ENCODE measurements around the gene RNF144A.
"Not testable (repeated sequence)": the region's sequence is repeated elsewhere in the genome, so short reads cannot be mapped to it uniquely, and the experiment has no call there.

The RNF144A gene

GRCh38 chr2:6933911-6934310, 16.7 kb downstream of the RNF144A start:
- Histone ChIP-seq H3K9ac (ENCODE audit: low read length) (no peak overlapping the region), H3K27me3 (ENCODE audit: control insufficient read depth, insufficient read depth, low read length) (no peaks in the 10 kb centered on the region), H3K36me3 (ENCODE audit: control insufficient read depth, insufficient read depth, low read length) (no peaks in the 10 kb centered on the region), H3K9me3 (ENCODE audit: control insufficient read depth, low read length) (no peaks in the 10 kb centered on the region), H3K4me1 (ENCODE audit: control insufficient read depth, insufficient read depth, low read length) (no peaks in the 10 kb centered on the region), H3K4me3 (ENCODE audit: low read length) (no peak overlapping the region)

- Histone ChIP-seq H3K9me3 (ENCODE audit: control insufficient read depth, low read length) (no peaks in the 10 kb centered on the region), H3K27me3 (ENCODE audit: control insufficient read depth, insufficient read depth, low read length) (no peaks in the 10 kb centered on the region), H3K36me3 (ENCODE audit: control insufficient read depth, insufficient read depth, low read length) (no peaks in the 10 kb centered on the region), H3K9ac (ENCODE audit: low read length) (no peak overlapping the region), H3K4me3 (ENCODE audit: low read length) (no peak overlapping the region), H3K4me1 (ENCODE audit: control insufficient read depth, insufficient read depth, low read length) (no peaks in the 10 kb centered on the region)
These were observed 17.1 kb downstream of the RNF144A start for GRCh38 chr2:6934345-6934744.

- Histone ChIP-seq H3K9ac (ENCODE audit: low read length) (no peak overlapping the region), H3K4me1 (ENCODE audit: control insufficient read depth, insufficient read depth, low read length) (no peaks in the 10 kb centered on the region), H3K36me3 (ENCODE audit: control insufficient read depth, insufficient read depth, low read length) (no peaks in the 10 kb centered on the region), H3K4me3 (ENCODE audit: low read length) (no peak overlapping the region), H3K27me3 (ENCODE audit: control insufficient read depth, insufficient read depth, low read length) (no peaks in the 10 kb centered on the region), H3K9me3 (ENCODE audit: control insufficient read depth, low read length) (no peaks in the 10 kb centered on the region)
These were observed 17.8 kb downstream of the RNF144A start for GRCh38 chr2:6934758-6935651.

- H3K27me3 ChIP-seq (ENCODE audit: control insufficient read depth, insufficient read depth, low read length); H3K9ac ChIP-seq (ENCODE audit: low read length); H3K9me3 ChIP-seq (ENCODE audit: control insufficient read depth, low read length); H3K4me1 ChIP-seq (ENCODE audit: control insufficient read depth, insufficient read depth, low read length); H3K4me3 ChIP-seq (ENCODE audit: low read length); H3K36me3 ChIP-seq (ENCODE audit: control insufficient read depth, insufficient read depth, low read length): not testable (repeated sequence)
These were observed 18.4 kb downstream of the RNF144A start for GRCh38 chr2:6935652-6936020.

GRCh38 chr2:6937157-6937556, 19.9 kb downstream of the RNF144A start:
- H3K4me1 ChIP-seq (ENCODE audit: control insufficient read depth, insufficient read depth, low read length) = no peaks in the 10 kb centered on the region
- H3K4me3 ChIP-seq (ENCODE audit: low read length) = no peak overlapping the region
- H3K9ac ChIP-seq (ENCODE audit: low read length) = no peak overlapping the region
- no peaks in the 10 kb centered on the region for H3K9me3 ChIP-seq (ENCODE audit: control insufficient read depth, low read length)
- H3K27me3 ChIP-seq (ENCODE audit: control insufficient read depth, insufficient read depth, low read length) = no peaks in the 10 kb centered on the region
- no peaks in the 10 kb centered on the region for H3K36me3 ChIP-seq (ENCODE audit: control insufficient read depth, insufficient read depth, low read length)

- H3K9ac ChIP-seq (ENCODE audit: low read length) = no peak overlapping the region
- H3K9me3 ChIP-seq (ENCODE audit: control insufficient read depth, low read length) = no peaks in the 10 kb centered on the region
- no peaks in the 10 kb centered on the region for H3K4me1 ChIP-seq (ENCODE audit: control insufficient read depth, insufficient read depth, low read length)
- no peak overlapping the region for H3K4me3 ChIP-seq (ENCODE audit: low read length)
- no peaks in the 10 kb centered on the region for H3K27me3 ChIP-seq (ENCODE audit: control insufficient read depth, insufficient read depth, low read length)
- H3K36me3 ChIP-seq (ENCODE audit: control insufficient read depth, insufficient read depth, low read length) = no peaks in the 10 kb centered on the region
These were observed 20.4 kb downstream of the RNF144A start for GRCh38 chr2:6937582-6937981.

- Histone ChIP-seq H3K36me3 (ENCODE audit: control insufficient read depth, insufficient read depth, low read length) (no peaks in the 10 kb centered on the region), H3K27me3 (ENCODE audit: control insufficient read depth, insufficient read depth, low read length) (no peaks in the 10 kb centered on the region), H3K4me3 (ENCODE audit: low read length) (no peak overlapping the region), H3K9ac (ENCODE audit: low read length) (no peak overlapping the region), H3K4me1 (ENCODE audit: control insufficient read depth, insufficient read depth, low read length) (no peaks in the 10 kb centered on the region), H3K9me3 (ENCODE audit: control insufficient read depth, low read length) (no peaks in the 10 kb centered on the region)
These were observed 21.9 kb downstream of the RNF144A start for GRCh38 chr2:6939071-6939470.

GRCh38 chr2:6940820-6941219, 23.6 kb downstream of the RNF144A start:
- H3K36me3 ChIP-seq (ENCODE audit: control insufficient read depth, insufficient read depth, low read length) = no peaks in the 10 kb centered on the region
- H3K9me3 ChIP-seq (ENCODE audit: control insufficient read depth, low read length) = no peaks in the 10 kb centered on the region
- no peak overlapping the region for H3K4me3 ChIP-seq (ENCODE audit: low read length)
- H3K9ac ChIP-seq (ENCODE audit: low read length) = no peak overlapping the region
- no peaks in the 10 kb centered on the region for H3K27me3 ChIP-seq (ENCODE audit: control insufficient read depth, insufficient read depth, low read length)
- no peaks in the 10 kb centered on the region for H3K4me1 ChIP-seq (ENCODE audit: control insufficient read depth, insufficient read depth, low read length)

- no peaks in the 10 kb centered on the region for H3K9me3 ChIP-seq (ENCODE audit: control insufficient read depth, low read length)
- H3K9ac ChIP-seq (ENCODE audit: low read length) = no peak overlapping the region
- no peaks in the 10 kb centered on the region for H3K36me3 ChIP-seq (ENCODE audit: control insufficient read depth, insufficient read depth, low read length)
- H3K27me3 ChIP-seq (ENCODE audit: control insufficient read depth, insufficient read depth, low read length) = no peaks in the 10 kb centered on the region
- H3K4me1 ChIP-seq (ENCODE audit: control insufficient read depth, insufficient read depth, low read length) = no peaks in the 10 kb centered on the region
- H3K4me3 ChIP-seq (ENCODE audit: low read length) = no peak overlapping the region
These were observed 24.3 kb downstream of the RNF144A start for GRCh38 chr2:6941299-6942046.

- Histone ChIP-seq H3K36me3 (ENCODE audit: control insufficient read depth, insufficient read depth, low read length) (no peaks in the 10 kb centered on the region), H3K4me1 (ENCODE audit: control insufficient read depth, insufficient read depth, low read length) (no peaks in the 10 kb centered on the region), H3K9ac (ENCODE audit: low read length) (no peak overlapping the region), H3K4me3 (ENCODE audit: low read length) (no peak overlapping the region), H3K9me3 (ENCODE audit: control insufficient read depth, low read length) (no peaks in the 10 kb centered on the region), H3K27me3 (ENCODE audit: control insufficient read depth, insufficient read depth, low read length) (no peaks in the 10 kb centered on the region)
These were observed 25.6 kb downstream of the RNF144A start for GRCh38 chr2:6942848-6943247.

GRCh38 chr2:6943523-6943922, 26.3 kb downstream of the RNF144A start:
- no peaks in the 10 kb centered on the region for H3K4me1 ChIP-seq (ENCODE audit: control insufficient read depth, insufficient read depth, low read length)
- H3K4me3 ChIP-seq (ENCODE audit: low read length) = no peak overlapping the region
- H3K27me3 ChIP-seq (ENCODE audit: control insufficient read depth, insufficient read depth, low read length) = no peaks in the 10 kb centered on the region
- no peaks in the 10 kb centered on the region for H3K36me3 ChIP-seq (ENCODE audit: control insufficient read depth, insufficient read depth, low read length)
- no peak overlapping the region for H3K9ac ChIP-seq (ENCODE audit: low read length)
- H3K9me3 ChIP-seq (ENCODE audit: control insufficient read depth, low read length) = no peaks in the 10 kb centered on the region

- Histone ChIP-seq H3K4me3 (ENCODE audit: low read length) (no peak overlapping the region), H3K27me3 (ENCODE audit: control insufficient read depth, insufficient read depth, low read length) (no peaks in the 10 kb centered on the region), H3K36me3 (ENCODE audit: control insufficient read depth, insufficient read depth, low read length) (no peaks in the 10 kb centered on the region), H3K9ac (ENCODE audit: low read length) (no peak overlapping the region), H3K9me3 (ENCODE audit: control insufficient read depth, low read length) (no peaks in the 10 kb centered on the region), H3K4me1 (ENCODE audit: control insufficient read depth, insufficient read depth, low read length) (no peaks in the 10 kb centered on the region)
These were observed 26.8 kb downstream of the RNF144A start for GRCh38 chr2:6943971-6944370.

All from mucosa of stomach (tissue), 1 donor.